HEK293 (cell line): ENCODE results near the gene RXRG.

Experiments
- KLF16 ChIP-seq: fragments of 450-650 bp; formaldehyde crosslinking; IDR thresholded peaks from 2 replicates; pipeline ENCODE4 v1.5.1; 2017; ENCODE audit warnings: missing biosample characterization, missing genetic modification characterization
- MYNN ChIP-seq: fragments of 450-650 bp; formaldehyde crosslinking; IDR thresholded peaks from 2 replicates; pipeline ENCODE4 v1.5.1; 2016; ENCODE audit warnings: missing biosample characterization, missing genetic modification characterization, borderline replicate concordance
- SP2 ChIP-seq: fragments of 450-650 bp; formaldehyde crosslinking; IDR thresholded peaks from 2 replicates; pipeline ENCODE4 v1.5.1; 2016; ENCODE audit warnings: missing biosample characterization, missing genetic modification characterization
- YY2 ChIP-seq: fragments of 450-650 bp; formaldehyde crosslinking; IDR thresholded peaks from 2 replicates; pipeline ENCODE4 v1.5.1; 2016; ENCODE audit warnings: missing biosample characterization, missing genetic modification characterization
- ZBTB1 ChIP-seq: fragments of 450-650 bp; formaldehyde crosslinking; IDR thresholded peaks from 2 replicates; pipeline ENCODE4 v1.5.1; 2016; ENCODE audit warnings: missing biosample characterization, missing genetic modification characterization
- ZBTB7A ChIP-seq: fragments of 450-650 bp; formaldehyde crosslinking; IDR thresholded peaks from 2 replicates; pipeline ENCODE4 v1.5.1; 2016; ENCODE audit warnings: low read depth, missing biosample characterization, missing genetic modification characterization
- ZFHX2 ChIP-seq: fragments of 450-650 bp; formaldehyde crosslinking; conservative IDR thresholded peaks from 2 replicates; pipeline ENCODE4 v1.5.1; 2016; ENCODE audit warnings: missing biosample characterization, missing genetic modification characterization
- ZNF274 ChIP-seq, 2 experiments: fragments of 200-500 bp in 1 of 2; fragments of 450-650 bp in 1 of 2; sonication (Bioruptor generic) in 1 of 2; formaldehyde crosslinking in 1 of 2; IDR thresholded peaks; 2 replicates each; pipeline versions ENCODE4 v1.5.1 to v1.6.1; 2014 to 2016; ENCODE audit warnings: borderline replicate concordance in 1 of 2, inconsistent platforms in 1 of 2, low read length in 1 of 2, missing biosample characterization in 1 of 2, missing genetic modification characterization in 1 of 2
- ZNF302 ChIP-seq: fragments of 450-650 bp; formaldehyde crosslinking; IDR thresholded peaks from 2 replicates; pipeline ENCODE4 v1.5.1; 2016; ENCODE audit warnings: missing biosample characterization, missing genetic modification characterization, low read depth
- TF ChIP-seq, protein P1 (sequence below): fragments of 450-650 bp; formaldehyde crosslinking; IDR thresholded peaks from 2 replicates; pipeline ENCODE4 v1.5.1; 2016; ENCODE audit warnings: missing biosample characterization, missing genetic modification characterization
- TF ChIP-seq, protein P2 (sequence below): fragments of 450-650 bp; formaldehyde crosslinking; conservative IDR thresholded peaks from 2 replicates; pipeline ENCODE4 v1.5.1; 2016; ENCODE audit warnings: low read depth, missing biosample characterization, missing genetic modification characterization

DNA sequence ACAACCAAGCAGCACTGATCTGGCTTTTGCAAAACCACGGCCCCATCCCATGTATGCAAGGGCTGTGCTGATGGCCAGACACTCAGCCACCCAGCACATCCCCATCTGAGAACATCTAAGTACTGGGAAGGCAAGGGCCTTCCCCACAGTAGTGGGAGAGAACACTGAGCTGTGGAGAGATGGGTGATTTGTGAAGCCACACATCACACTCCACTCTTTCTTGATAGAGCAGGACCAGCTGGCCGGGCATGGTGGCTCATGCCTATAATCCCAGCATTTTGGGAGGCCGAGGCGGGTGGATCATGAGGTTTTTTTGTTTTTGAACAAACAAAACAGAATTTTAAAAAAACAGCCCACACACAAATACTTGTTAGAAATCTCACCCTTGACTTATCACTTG lies 28.2 kb upstream of the RXRG start:
- TF ChIP-seq MYNN (tag by site-specific recombination): no peak
- TF ChIP-seq ZBTB7A (tag by site-specific recombination): no peak
- TF ChIP-seq, protein P1, sequence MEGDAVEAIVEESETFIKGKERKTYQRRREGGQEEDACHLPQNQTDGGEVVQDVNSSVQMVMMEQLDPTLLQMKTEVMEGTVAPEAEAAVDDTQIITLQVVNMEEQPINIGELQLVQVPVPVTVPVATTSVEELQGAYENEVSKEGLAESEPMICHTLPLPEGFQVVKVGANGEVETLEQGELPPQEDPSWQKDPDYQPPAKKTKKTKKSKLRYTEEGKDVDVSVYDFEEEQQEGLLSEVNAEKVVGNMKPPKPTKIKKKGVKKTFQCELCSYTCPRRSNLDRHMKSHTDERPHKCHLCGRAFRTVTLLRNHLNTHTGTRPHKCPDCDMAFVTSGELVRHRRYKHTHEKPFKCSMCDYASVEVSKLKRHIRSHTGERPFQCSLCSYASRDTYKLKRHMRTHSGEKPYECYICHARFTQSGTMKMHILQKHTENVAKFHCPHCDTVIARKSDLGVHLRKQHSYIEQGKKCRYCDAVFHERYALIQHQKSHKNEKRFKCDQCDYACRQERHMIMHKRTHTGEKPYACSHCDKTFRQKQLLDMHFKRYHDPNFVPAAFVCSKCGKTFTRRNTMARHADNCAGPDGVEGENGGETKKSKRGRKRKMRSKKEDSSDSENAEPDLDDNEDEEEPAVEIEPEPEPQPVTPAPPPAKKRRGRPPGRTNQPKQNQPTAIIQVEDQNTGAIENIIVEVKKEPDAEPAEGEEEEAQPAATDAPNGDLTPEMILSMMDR (tag by site-specific recombination): no peak
- TF ChIP-seq ZNF274 (IDR thresholded peaks at IDR 0.05; ENCODE audit: low read length): no peak
- TF ChIP-seq ZNF274 (tag by site-specific recombination; IDR thresholded peaks at IDR 0.05; ENCODE audit: borderline replicate concordance): no peak
- no peak for TF ChIP-seq SP2 (tag by site-specific recombination)
- no peak for TF ChIP-seq ZBTB1
- TF ChIP-seq, protein P2, sequence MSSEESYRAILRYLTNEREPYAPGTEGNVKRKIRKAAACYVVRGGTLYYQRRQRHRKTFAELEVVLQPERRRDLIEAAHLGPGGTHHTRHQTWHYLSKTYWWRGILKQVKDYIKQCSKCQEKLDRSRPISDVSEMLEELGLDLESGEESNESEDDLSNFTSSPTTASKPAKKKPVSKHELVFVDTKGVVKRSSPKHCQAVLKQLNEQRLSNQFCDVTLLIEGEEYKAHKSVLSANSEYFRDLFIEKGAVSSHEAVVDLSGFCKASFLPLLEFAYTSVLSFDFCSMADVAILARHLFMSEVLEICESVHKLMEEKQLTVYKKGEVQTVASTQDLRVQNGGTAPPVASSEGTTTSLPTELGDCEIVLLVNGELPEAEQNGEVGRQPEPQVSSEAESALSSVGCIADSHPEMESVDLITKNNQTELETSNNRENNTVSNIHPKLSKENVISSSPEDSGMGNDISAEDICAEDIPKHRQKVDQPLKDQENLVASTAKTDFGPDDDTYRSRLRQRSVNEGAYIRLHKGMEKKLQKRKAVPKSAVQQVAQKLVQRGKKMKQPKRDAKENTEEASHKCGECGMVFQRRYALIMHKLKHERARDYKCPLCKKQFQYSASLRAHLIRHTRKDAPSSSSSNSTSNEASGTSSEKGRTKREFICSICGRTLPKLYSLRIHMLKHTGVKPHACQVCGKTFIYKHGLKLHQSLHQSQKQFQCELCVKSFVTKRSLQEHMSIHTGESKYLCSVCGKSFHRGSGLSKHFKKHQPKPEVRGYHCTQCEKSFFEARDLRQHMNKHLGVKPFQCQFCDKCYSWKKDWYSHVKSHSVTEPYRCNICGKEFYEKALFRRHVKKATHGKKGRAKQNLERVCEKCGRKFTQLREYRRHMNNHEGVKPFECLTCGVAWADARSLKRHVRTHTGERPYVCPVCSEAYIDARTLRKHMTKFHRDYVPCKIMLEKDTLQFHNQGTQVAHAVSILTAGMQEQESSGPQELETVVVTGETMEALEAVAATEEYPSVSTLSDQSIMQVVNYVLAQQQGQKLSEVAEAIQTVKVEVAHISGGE (tag by site-specific recombination): no peak
- TF ChIP-seq YY2: no peak
- TF ChIP-seq ZNF302: no peak
- no peak for TF ChIP-seq ZFHX2 (tag by site-specific recombination)
- no peak for TF ChIP-seq KLF16 (tag by site-specific recombination)
